Measurements from ENCODE around the gene RBPJ.

RBPJ gene

GRCh38 chr4:26458157-26458561, 137.3 kb downstream of the RBPJ start:
- TF ChIP-seq CTCF (IDR thresholded peaks at IDR 0.05; ENCODE audit: insufficient read depth, missing control alignments), result no peak
- DNase-seq (ENCODE audit: insufficient read length, low spot score) (no peak), FAIRE-seq (no peak)

- peak; percentile 73 for TF ChIP-seq CTCF (IDR thresholded peaks at IDR 0.05; ENCODE audit: insufficient read depth, missing control alignments)
- DNase-seq (ENCODE audit: insufficient read length, low spot score) (peak; percentile 41), FAIRE-seq (peak; percentile 83)
Observed at GRCh38 chr4:26459054-26459755, 138.4 kb downstream of the RBPJ start.

- TF ChIP-seq CTCF (IDR thresholded peaks at IDR 0.05; ENCODE audit: insufficient read depth, missing control alignments), result no peak
- FAIRE-seq (no peak), DNase-seq (ENCODE audit: insufficient read length, low spot score) (no peak)
Observed at GRCh38 chr4:26459756-26460530, 139.1 kb downstream of the RBPJ start.

- DNase-seq (ENCODE audit: insufficient read length, low spot score), result no peak
Observed at GRCh38 chr4:26462874-26463273, 142.1 kb downstream of the RBPJ start.

GRCh38 chr4:26463386-26463785, 142.6 kb downstream of the RBPJ start:
- FAIRE-seq (no peak), DNase-seq (ENCODE audit: insufficient read length, low spot score) (no peak)
- no peak for TF ChIP-seq CTCF (IDR thresholded peaks at IDR 0.05; ENCODE audit: insufficient read depth, missing control alignments)

More at GRCh38 chr4:26462874-26463273, 142.1 kb downstream of the RBPJ start:
- TF ChIP-seq CTCF (IDR thresholded peaks at IDR 0.05; ENCODE audit: insufficient read depth, missing control alignments), result no peak
- no peak for FAIRE-seq

GRCh38 chr4:26464420-26465095, 143.7 kb downstream of the RBPJ start:
- no peak for TF ChIP-seq CTCF (IDR thresholded peaks at IDR 0.05; ENCODE audit: insufficient read depth, missing control alignments)
- DNase-seq (ENCODE audit: insufficient read length, low spot score) (no peak), FAIRE-seq (no peak)

Measured in D721Med (cell line).